ENCODE data around the gene AVPR2.

Gene AVPR2

GRCh38 chrX:153952373-153953026 lies 48.0 kb downstream of the AVPR2 start:
- DNase-seq (ENCODE audit: low spot score) = no peak

DNA sequence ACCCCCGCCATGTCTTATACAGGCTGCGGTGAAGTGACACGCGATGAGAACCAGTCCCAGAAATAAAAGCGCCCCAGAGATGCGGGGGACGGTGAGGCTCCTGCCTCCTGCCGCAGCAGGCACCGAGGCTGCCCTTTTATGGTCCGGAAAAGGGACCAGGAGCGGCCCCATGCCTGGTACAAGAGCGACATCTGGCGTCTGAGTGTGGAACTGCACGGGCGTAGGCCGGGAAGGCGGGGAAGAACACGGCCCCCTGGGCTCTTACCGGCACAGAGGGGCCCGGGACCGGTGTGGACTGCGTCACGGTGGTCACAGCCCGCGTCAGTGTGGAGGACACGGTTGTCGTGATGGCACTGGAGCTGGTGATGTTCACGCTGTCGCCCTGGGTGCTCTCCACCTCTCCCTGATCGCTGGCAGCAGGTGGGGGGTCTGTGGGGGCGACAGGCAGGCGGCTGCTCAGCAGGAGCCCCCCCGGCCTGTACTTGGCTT lies 48.9 kb downstream of the AVPR2 start:
- DNase-seq (ENCODE audit: low spot score) = peak; percentile 72

DNA sequence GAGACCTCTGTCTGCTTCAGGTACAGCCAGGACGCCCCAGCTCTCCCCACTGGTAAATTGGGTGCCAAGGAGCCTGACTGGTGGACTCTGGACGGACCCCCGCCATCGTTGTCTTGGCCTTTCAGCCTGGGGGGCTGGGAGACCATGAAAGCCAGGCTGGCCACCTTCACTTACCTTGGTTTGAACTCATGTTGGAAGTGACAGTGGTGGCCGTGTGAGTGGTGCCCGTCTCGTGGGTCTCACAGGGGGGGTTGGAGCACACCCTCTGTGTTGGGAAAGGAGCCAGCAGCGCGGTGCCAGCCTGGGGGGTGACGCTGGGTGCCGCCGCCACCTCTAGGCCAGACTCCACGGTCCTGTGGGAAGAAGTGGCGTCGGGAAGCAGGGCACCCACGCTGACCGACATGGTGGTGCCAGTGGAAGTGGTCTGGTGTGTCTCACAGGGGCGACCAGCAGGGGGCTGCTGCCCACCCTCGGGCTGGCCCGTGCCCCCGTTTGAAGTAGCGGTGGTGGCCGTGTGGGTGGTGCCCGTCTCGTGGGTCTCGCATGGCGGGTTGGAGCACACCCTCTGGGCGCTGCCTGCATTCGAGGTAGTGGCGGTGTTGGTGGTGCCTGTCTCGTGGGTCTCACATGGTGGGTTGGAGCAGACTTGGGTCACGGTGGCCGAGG lies 49.6 kb downstream of the AVPR2 start:
- no peak for DNase-seq (ENCODE audit: low spot score)

- no peak for DNase-seq (ENCODE audit: low spot score)
Measured at GRCh38 chrX:153954558-153955227, 50.2 kb downstream of the AVPR2 start.

GRCh38 chrX:153955228-153955732 lies 50.8 kb downstream of the AVPR2 start:
- no peak for DNase-seq (ENCODE audit: low spot score)

GRCh38 chrX:153956044-153956907 lies 51.8 kb downstream of the AVPR2 start:
- no peak for DNase-seq (ENCODE audit: low spot score)

Measured in CD4-positive, alpha-beta T cell treated with Interleukin-6 at 100 ng/mL for 8 hours (primary cell).